SU-DHL-6 (cell line): ENCODE measurements around the gene KATNB1.

Source experiments
- H2AFZ ChIP-seq: fragments of 200-600 bp; sonication (generic); 2 replicates; pipeline ENCODE4 v1.6.1; 2014; ENCODE audit warnings: low read depth, mild to moderate bottlenecking, moderate library complexity, mixed read lengths, antibody characterized with exemption, low read length; ENCODE audit not compliant: severe bottlenecking
- H3F3A ChIP-seq: fragments of 200-600 bp; shearing (Covaris generic); 2 replicates; pipeline ENCODE4 v1.6.0; 2016; ENCODE audit warnings: antibody characterized with exemption, mild to moderate bottlenecking; ENCODE audit not compliant: insufficient read depth
- H3K27ac ChIP-seq: fragments of 200-600 bp; sonication (generic); 2 replicates; pipeline ENCODE4 v1.5.1; 2016; ENCODE audit warnings: low read depth, mild to moderate bottlenecking, low read length, moderate library complexity, mixed read lengths
- H3K27me3 ChIP-seq: fragments of 200-600 bp; sonication (generic), shearing (Covaris generic); 2 replicates; pipeline ENCODE4 v1.6.0; 2014; ENCODE audit warnings: mild to moderate bottlenecking, low read length
- H3K36me3 ChIP-seq: fragments of 200-600 bp; sonication (generic); 2 replicates; pipeline ENCODE4 v1.6.1; 2014; ENCODE audit warnings: mild to moderate bottlenecking, low read length, mixed read lengths
- H3K4me2 ChIP-seq: fragments of 300-600, 200-600 bp; shearing (Covaris generic), sonication (generic); 2 replicates; pipeline ENCODE4 v1.6.0; 2014; ENCODE audit warnings: low read length, low read depth, mild to moderate bottlenecking; ENCODE audit not compliant: poor library complexity, severe bottlenecking
- H3K4me3 ChIP-seq: fragments of 200-600 bp; sonication (generic); 2 replicates; pipeline ENCODE4 v1.5.1; 2014; ENCODE audit warnings: antibody characterized with exemption, low read length, mild to moderate bottlenecking, mixed read lengths; ENCODE audit not compliant: insufficient read depth, poor library complexity, severe bottlenecking
- H3K79me2 ChIP-seq: fragments of 200-600 bp; sonication (generic); 2 replicates; pipeline ENCODE4 v1.6.1; 2014; ENCODE audit warnings: mild to moderate bottlenecking, low read length, moderate library complexity; ENCODE audit not compliant: insufficient read depth
- H3K9ac ChIP-seq: fragments of 200-600 bp; sonication (generic); 2 replicates; pipeline ENCODE4 v1.7.0; 2014; ENCODE audit warnings: mild to moderate bottlenecking, low read length
- H3K9me2 ChIP-seq: fragments of 200-600 bp; sonication (generic); replicated peaks from 2 replicates; pipeline ENCODE4 v1.6.1; 2014; ENCODE audit warnings: low read length; ENCODE audit not compliant: insufficient read depth
- H3K9me3 ChIP-seq: fragments of 200-600 bp; sonication (generic); 2 replicates; pipeline ENCODE4 v1.6.1; 2014; ENCODE audit warnings: low read length, mixed read lengths; ENCODE audit not compliant: insufficient read depth
- H4K20me1 ChIP-seq: fragments of 200-600 bp; sonication (generic); 2 replicates; pipeline ENCODE4 v1.6.1; 2014; ENCODE audit warnings: low read depth, mild to moderate bottlenecking, antibody characterized with exemption, low read length, moderate library complexity, mixed read lengths
- CTCF ChIP-seq: fragments of 200-600 bp; sonication (generic); IDR thresholded peaks from one replicate; pipeline ENCODE4 v1.5.1; 2017; ENCODE audit warnings: antibody characterized with exemption, mild to moderate bottlenecking, low read length, moderate library complexity; ENCODE audit not compliant: insufficient read depth, poor library complexity, severe bottlenecking
- EZH2phosphoT487 ChIP-seq: fragments of 200-600 bp; sonication (generic), shearing (Covaris generic); conservative IDR thresholded peaks from 2 replicates; pipeline ENCODE4 v1.6.1; 2018; ENCODE audit warnings: mild to moderate bottlenecking, antibody characterized with exemption, low read length, moderate library complexity, mixed read lengths

The KATNB1 gene

GRCh38 chr16:57786632-57787518 lies 51.3 kb downstream of the KATNB1 start:
- Histone ChIP-seq H3K4me3 (no peak overlapping the region), H3K79me2 (no peaks in the 10 kb centered on the region), H4K20me1 (no peaks in the 10 kb centered on the region), H2AFZ (no peak overlapping the region), H3K9me3 (no peaks in the 10 kb centered on the region), H3K9me2 (no peaks in the 10 kb centered on the region), H3K9ac (no peak overlapping the region), H3K27me3 (no peaks in the 10 kb centered on the region), H3K27ac (no peak overlapping the region), H3K4me2 (no peak overlapping the region), H3K36me3 (no peaks in the 10 kb centered on the region), H3F3A (no peaks in the 10 kb centered on the region)
- TF ChIP-seq CTCF (no peak), EZH2phosphoT487 (no peak)

DNA sequence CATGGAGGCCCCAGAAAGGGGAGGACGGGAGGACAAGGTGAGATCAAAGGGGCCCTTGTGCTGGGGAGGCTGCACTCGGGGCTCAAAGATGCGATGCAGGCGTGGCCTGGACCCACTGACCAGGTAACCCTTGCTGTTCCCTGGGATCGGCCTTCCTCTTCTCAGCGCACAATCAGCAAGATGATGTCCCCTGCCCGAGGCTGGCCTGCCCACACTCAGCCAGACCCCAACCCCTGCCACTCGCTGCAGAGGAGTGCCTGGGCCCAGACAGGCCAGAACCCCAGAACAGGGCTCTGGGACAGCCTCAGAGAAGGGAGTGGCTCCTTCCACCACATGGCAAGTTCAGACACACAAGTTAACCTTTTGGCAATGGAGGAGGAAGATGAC lies 51.9 kb downstream of the KATNB1 start:
- TF ChIP-seq EZH2phosphoT487: no peak
- no peak for TF ChIP-seq CTCF
- Histone ChIP-seq H3K27me3 (no peaks in the 10 kb centered on the region), H3K79me2 (no peaks in the 10 kb centered on the region), H3K27ac (no peak overlapping the region), H3K9me2 (no peaks in the 10 kb centered on the region), H3K9me3 (no peaks in the 10 kb centered on the region), H3F3A (no peaks in the 10 kb centered on the region), H3K36me3 (no peaks in the 10 kb centered on the region), H3K9ac (no peak overlapping the region), H2AFZ (no peak overlapping the region), H3K4me3 (no peak overlapping the region), H4K20me1 (no peaks in the 10 kb centered on the region), H3K4me2 (no peak overlapping the region)

DNA sequence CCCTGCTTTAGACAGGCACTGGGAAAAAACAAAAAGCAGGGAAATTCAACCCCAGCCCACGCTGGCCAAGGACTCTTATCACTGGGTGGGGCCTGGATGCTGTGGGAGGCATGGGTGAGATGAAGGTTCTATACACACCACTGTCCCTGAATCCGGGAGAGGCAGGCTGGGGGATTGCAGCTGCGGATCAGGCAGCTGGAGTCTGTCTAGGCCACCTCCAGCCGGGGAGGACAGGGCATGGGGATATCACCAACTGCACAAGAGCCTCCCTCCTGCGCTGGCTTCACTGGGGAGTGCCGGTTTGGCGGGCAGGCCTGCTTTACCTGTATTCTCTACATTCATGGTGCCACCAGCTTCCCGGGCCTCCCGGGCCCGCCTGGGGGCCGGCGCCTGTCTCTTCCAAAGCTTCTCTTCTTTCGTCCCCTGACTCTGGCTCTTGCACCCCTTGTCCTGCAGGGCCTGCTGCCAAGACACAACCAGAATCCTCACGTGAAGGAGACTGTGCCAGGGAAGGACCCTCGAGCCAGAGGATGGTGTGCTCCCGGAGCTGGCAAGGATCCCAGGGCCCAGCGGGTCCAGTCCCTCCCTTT lies 52.8 kb downstream of the KATNB1 start:
- Histone ChIP-seq H3K27ac (no peak overlapping the region), H3K36me3 (no peaks in the 10 kb centered on the region), H4K20me1 (no peaks in the 10 kb centered on the region), H3K9me2 (no peaks in the 10 kb centered on the region), H3F3A (no peaks in the 10 kb centered on the region), H3K4me2 (no peak overlapping the region), H3K79me2 (no peaks in the 10 kb centered on the region), H3K9me3 (no peaks in the 10 kb centered on the region), H3K27me3 (no peaks in the 10 kb centered on the region), H2AFZ (no peak overlapping the region), H3K9ac (no peak overlapping the region), H3K4me3 (no peak overlapping the region)
- TF ChIP-seq EZH2phosphoT487 (no peak), CTCF (no peak)
